Ureter (tissue), 1 donor: ENCODE data around the gene INPP5A. TPM values are rescaled to one million over a fixed set of nuclear protein-coding genes. Genes with fewer than 3 reads are reported as not detected.
A peak's percentile ranks its signal among the peaks of the same experiment; 100 is the strongest.
"Not testable (repeated sequence)": the region's sequence is repeated elsewhere in the genome, so short reads cannot be mapped to it uniquely, and the experiment has no call there.

ENCODE experiments used
- DNase-seq: peaks from one replicate; pipeline ENCODE4 v3.0.0-alpha.2; 2020; ENCODE audit warnings: low spot score
- total RNA-seq: library from RNA; stranded (reverse); gene quantifications from one replicate; pipeline ENCODE4 v1.2.4, GENCODE V29; 2023
- donor health status: DM: yes; HTN: yes; CAD: no.

The INPP5A gene
- total RNA-seq, 1 donor from 2014 or later, result 63.5 TPM

DNA sequence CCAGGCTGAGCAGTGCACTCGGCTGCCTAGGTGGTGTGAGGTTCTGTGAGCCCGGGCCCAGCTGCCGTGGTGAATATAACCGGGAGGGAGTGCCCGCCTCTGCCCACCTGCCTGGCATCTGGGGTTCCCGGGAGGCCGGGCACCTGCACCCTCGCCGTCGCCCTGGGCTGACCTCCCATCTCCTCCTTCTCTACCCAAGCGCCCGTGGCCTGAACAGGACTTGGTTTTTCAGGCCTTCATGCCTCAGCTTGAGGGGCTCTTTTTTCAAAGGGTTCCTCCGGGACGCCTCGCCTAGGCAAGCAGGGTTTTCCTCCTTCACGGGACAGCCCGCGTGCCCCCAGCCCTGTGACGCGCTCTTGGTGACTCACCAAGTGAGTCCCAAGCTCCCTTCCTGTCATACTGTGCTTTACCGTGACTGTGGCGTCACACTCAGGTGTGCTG, 9.9 kb downstream of the INPP5A start:
- DNase-seq, result peak; percentile 71

DNA sequence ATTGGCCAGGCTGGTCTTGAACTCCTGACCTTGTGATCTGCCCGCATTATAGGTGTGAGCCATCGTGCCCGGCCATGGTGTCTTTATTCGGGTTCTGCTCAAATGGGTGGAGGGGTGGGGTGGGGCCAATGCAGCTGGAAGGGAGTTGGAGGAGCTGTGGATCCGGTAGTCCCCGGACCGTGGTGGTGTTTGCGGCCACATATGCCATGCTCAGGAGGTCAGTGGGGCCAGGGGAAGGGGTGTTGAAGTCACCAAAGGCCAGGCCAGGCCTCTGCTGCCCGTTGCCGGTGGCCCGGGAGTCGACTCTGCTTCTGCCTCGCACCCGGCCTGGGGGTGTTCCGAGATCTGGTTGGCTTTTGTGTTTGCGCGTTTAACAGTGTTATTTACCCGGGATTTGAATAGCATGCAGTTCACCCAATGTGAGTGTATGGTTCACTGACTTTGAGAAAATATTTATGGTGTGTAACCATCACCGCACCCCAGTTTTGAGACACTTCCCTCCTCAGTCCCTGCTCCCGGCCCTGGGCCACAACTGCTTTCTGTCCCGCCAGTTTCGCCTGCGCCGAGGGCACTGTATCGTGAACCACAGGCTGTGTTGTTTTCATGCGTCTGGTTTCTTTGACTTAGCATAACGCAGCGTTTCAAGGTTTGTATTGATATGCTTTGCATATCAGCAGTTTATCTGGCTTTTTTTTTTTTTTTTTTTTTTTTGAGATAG, 10.7 kb downstream of the INPP5A start:
- DNase-seq, result no peak

DNA sequence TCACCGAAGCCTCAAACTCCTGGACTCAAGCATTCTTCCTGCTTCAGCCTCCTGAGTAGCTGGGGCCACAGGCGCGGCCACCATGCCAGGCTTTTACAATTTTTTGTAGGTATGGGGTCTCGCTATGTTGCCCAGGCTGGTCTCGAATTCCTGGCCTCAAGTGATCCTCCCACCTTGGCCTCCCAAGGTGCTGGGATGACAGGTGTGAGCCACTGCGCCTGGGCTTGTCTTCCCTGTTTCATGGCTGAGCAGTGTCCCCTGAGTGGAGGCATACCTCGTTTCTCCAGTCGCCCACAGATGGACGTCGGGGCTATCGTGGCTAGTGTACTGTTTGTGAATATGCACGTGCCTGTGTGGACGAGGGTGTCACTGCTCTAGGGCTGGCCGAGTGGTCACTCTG, 11.3 kb downstream of the INPP5A start:
- DNase-seq, result no peak

- DNase-seq, result no peak
These were observed 11.8 kb downstream of the INPP5A start for GRCh38 chr10:132549371-132549770.

DNA sequence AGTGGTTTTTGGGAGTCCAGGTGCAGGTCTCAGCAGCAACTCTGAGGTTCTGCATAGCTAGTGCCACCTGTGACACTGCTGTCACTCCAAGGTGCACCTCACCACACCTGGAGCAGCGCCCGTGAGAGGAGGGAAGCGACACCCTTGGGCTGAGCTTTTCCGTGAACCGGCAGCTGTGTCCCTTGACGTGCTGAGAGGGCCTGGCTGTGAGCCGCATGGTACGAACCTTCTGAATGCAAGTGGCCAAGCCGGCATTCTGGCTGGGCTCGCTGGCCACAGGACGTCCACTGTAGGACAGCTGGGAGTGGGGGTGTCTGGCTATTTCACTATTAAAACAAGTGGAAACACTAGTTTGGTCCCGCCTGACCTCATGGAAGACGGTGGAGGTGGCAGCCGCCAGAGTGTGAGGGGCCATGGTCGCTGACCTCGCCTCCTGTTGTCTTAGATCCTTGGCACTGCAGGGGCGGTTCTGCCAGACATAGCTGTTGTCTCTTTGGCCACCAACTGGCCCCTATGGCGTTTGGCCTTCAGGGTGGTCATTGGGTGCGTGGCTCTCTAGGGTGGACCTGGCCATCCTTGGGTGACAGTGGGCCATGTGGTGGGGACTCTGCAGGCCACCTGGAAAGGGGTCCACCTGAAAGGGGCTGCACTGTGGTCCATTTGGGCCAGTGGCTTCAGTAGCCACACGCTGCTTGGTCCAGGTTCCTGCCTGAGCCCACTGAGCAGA, 12.9 kb downstream of the INPP5A start:
- DNase-seq, result no peak

DNA sequence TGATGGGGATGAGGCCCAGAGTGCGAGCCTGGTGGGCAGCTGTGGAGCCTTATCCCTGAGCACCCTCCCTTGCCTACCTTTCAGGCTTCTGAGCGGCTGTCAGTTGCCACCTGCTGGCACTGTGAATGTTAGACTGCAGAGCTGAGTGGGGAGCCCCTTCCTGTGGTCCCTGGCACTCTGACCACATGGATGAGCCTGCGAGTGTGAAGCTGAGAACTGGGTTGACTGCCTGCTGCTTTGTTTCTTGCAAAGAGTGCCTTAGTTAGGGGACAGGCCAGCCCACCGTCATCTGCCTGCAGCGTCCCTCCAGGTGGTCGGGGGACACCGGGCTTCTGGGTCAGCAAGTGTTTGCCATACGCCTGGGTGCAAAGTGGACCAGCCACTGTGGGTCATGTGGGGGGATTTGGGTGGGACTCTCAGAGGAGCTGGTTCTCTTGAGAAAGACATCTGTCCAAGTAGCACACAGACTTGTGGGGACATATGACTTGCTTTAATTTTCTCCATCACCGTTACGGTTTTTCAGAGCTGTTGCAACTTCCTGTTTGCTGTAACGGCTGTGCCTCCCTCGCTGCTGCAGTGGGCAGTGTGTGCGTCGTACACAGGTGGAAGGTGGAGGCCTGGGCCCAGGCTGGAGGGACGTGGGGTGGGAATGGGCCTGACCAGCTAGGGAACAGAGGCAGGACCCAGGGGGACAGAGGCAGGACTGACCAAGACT, 13.7 kb downstream of the INPP5A start:
- no peak for DNase-seq

DNA sequence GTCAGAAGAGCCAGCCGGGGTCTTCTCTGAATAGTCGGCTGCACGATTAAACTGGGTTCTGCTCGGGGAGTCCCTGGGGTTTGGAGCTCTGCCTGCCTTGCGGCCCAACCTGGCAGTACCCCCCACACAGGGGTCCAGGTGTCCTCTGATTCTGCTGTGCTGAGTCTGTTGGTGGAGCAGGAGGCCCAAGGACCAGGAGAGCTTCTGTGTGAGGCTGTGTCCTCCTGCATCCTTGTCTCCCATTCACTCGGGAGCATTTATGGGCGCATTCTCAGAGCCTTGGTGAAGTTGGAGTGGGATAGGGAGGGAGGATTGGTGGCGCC, 14.2 kb downstream of the INPP5A start:
- DNase-seq, result no peak

- DNase-seq, result not testable (repeated sequence)
These were observed 15.0 kb downstream of the INPP5A start for GRCh38 chr10:132552635-132553034.

- DNase-seq, result not testable (repeated sequence)
These were observed 16.0 kb downstream of the INPP5A start for GRCh38 chr10:132553568-132553967.

GRCh38 chr10:132554053-132554990, 16.7 kb downstream of the INPP5A start:
- DNase-seq, result no peak

DNA sequence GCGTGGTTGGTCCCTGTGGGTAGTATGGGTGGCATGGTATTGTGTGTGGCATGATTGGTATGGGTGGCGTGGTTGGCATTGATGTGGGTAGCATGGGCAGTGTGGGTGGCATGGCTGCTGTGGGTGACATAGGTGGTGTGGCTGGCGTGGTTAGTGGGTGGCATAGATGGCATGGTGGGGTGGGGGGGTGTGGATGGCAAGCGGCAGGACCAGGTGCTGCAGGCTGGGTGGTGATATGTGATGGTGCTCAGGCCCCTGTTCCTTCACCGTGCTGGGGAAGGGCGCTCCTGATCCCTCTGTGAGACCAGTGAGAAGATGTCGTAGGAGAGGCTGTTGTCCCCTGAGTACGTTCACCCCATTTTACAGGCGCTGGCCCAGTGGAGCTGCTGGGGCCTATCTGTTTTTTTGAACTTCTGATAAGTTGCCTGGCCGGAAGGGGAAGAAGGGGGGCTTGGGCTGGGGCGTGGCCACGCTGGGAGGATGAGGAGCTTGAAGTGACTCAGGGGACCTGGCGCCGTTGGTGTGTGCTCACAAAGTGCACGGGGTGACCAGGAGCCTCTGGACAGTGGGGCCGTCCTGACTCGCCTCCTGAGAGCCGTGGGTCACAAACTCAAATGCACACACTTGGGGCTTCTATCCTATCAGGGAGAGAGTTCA, 17.5 kb downstream of the INPP5A start:
- DNase-seq, result no peak

GRCh38 chr10:132555648-132556575, 18.3 kb downstream of the INPP5A start:
- DNase-seq, result no peak

GRCh38 chr10:132556994-132557441, 19.4 kb downstream of the INPP5A start:
- DNase-seq, result no peak

DNA sequence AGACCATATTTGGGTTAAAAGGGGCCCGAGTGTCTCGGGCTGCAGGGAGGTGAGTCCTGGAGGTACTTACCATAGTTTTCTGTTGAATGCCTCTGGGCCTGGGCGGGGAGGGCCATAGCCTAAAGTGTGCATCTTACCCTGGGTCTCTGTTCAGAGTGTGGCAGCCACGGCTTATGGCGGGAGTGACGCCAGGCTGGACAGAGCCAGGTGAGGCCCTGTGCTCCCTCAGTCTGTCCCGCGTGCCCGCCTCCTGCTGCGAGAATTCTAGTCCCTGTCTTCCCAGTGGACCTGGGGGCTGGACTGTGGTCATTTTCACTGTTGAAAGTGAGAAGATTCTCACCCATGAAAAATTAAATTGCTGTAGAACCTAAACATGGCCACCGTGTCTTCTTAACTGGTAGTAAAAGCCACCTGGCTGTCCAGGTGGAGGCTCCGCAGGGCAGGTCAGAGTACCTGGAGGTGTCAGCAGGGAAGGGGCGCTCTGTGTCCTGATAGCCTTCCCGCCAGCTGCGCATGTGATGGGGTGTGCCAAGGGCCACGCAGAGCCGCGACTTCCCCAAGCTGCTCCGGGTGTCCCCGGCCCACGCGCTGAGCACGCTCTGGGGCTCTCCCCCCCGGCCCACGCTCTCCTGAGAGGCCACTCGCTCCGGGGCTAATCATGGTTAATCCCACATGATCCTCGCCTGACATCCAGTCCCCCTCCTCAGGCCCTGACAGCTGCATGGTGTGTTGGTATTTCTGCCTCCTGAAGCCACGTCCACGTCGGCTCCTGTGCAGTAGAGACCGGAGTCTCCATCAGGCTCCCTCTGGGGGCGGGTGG, 20.3 kb downstream of the INPP5A start:
- no peak for DNase-seq

DNA sequence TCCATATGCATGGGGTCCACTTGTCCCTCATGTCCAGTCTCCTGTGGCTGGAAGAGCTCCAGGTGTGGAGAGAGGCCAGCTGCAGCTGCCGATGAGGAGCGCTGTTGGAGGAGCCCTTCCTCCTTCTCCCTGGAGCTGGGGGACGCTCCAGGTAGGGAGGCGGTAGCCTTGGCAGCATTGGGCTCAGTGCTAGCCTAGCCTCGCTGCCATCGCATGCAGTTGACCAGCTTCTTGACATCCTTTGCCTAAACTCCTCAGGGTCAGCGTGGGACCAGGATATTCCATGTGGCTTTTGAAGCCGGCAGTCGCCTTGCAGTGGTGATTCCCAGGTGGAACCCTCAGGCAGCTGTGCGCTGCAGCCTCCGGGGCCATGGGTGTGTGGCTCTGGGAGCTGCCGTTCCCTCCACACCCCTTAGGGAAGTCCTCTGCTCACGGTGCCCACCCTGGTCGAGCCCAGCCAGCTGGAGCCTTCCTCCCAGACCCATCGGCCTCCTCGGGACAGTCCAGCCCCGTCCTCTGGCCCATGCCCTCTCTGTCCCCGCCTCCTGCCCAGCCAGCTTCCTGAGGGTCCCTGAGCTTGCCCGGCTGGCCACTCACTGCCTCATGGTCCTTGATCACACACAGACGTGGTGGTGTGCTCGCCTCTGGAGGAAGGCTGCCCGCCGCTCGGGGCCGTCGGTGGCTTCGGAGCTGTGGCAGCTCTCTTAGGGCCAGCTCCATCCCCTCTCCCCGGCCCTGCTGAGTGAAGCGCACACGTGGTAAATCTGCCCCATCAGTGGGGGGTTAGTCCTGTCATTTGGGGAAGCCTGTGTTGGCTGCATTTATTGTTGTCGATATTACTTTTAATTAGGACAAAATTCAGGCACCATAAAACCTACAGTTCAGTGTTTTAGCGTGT, 21.2 kb downstream of the INPP5A start:
- DNase-seq, result no peak

GRCh38 chr10:132559538-132559937, 22.0 kb downstream of the INPP5A start:
- no peak for DNase-seq

DNA sequence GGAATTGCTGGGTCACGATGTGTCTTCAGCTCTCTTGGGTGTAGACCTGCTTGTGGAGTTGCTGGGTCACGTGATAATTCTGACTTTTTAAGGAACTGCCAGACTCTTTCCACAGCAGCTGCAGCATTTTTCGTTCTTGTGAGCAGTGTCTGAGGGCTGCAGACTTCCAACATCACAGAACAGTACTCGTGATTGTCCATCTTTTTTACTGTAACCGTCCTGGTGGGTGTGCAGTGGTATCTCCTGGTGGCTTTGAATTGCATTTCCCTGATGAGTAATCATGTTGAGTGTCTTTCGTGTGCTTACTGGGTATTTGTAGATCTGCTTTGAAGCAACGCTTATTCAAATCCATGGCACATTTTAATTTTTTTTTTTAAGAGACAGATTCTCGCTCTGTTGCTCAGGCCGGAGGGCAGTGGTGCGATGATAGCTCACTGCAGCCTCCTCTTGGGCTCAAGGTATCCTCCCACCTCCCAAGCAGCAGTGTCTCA, 22.7 kb downstream of the INPP5A start:
- no peak for DNase-seq
